Stimulated activated CD4-positive, alpha-beta T cell treated with anti-CD3 and anti-CD28 coated beads, TNF-alpha, amount 100 ng/mL, for 24 hours (primary cell): Measurements from ENCODE around the gene FAM222B.
A peak's percentile ranks its signal among the peaks of the same experiment; 100 is the strongest.
"Not testable (repeated sequence)": the region's sequence is repeated elsewhere in the genome, so short reads cannot be mapped to it uniquely, and the experiment has no call there.

Experiments used
- DNase-seq, 3 experiments: peaks; one replicate each; pipeline ENCODE4 v3.0.0-alpha.2; 2020; ENCODE audit warnings: low read depth in 3 of 3

FAM222B gene

GRCh38 chr17:28728364-28729200, 114.0 kb downstream of the FAM222B start, which contains the start of gene NEK8:
TSS of gene NEK8 (plus strand) at chr17:28728788. CDS start at chr17:28728814, 26 bp downstream.
- peak; percentile 97 to 98 (median 97) for DNase-seq

GRCh38 chr17:28726627-28727491, 115.7 kb downstream of the FAM222B start:
- peak; percentile 86 to 93 (median 88) for DNase-seq

GRCh38 chr17:28726226-28726626, 116.4 kb downstream of the FAM222B start, which contains the start of gene TLCD1:
TSS of gene TLCD1 (minus strand) at chr17:28726233. CDS start at chr17:28726097, 136 bp downstream.
- peak in 2 of 3 experiments; percentile 58 to 82 for DNase-seq

- DNase-seq: peak in 1 of 3 experiments; percentile 66
Observed at GRCh38 chr17:28725660-28726225, 116.8 kb downstream of the FAM222B start.

- DNase-seq: peak in 1 of 3 experiments; percentile 32
Observed at GRCh38 chr17:28725166-28725659, 117.4 kb downstream of the FAM222B start.

GRCh38 chr17:28724500-28725165, 118.0 kb downstream of the FAM222B start:
- DNase-seq: no peak

GRCh38 chr17:28723836-28724499, 118.6 kb downstream of the FAM222B start:
- not testable (repeated sequence) for DNase-seq

- no peak for DNase-seq
Observed at GRCh38 chr17:28723159-28723835, 119.3 kb downstream of the FAM222B start.

- DNase-seq: no peak
Observed at GRCh38 chr17:28722417-28723158, 120.0 kb downstream of the FAM222B start.

- not testable (repeated sequence) for DNase-seq
Observed at GRCh38 chr17:28720997-28721329, 121.6 kb downstream of the FAM222B start.

GRCh38 chr17:28720247-28720996, 122.2 kb downstream of the FAM222B start:
- DNase-seq: peak in 1 of 3 experiments; percentile 45

- no peak for DNase-seq
Observed at GRCh38 chr17:28719021-28719433, 123.6 kb downstream of the FAM222B start.

GRCh38 chr17:28718333-28719020, 124.1 kb downstream of the FAM222B start:
- DNase-seq: no peak

- DNase-seq: peak in 1 of 3 experiments; percentile 46
Observed at GRCh38 chr17:28717578-28718332, 124.8 kb downstream of the FAM222B start, which contains the start of gene RAB34. TSS of gene RAB34 (minus strand) at chr17:28717868. CDS start at chr17:28717266, 602 bp downstream.

GRCh38 chr17:28716740-28717577, 125.6 kb downstream of the FAM222B start:
- DNase-seq: no peak

GRCh38 chr17:28715217-28715616, 127.4 kb downstream of the FAM222B start:
- DNase-seq: no peak
